Naive thymus-derived CD4-positive, alpha-beta T cell (primary cell): ENCODE data around the gene DNAJC22. TPM values are rescaled to one million over a fixed set of nuclear protein-coding genes. Genes with fewer than 3 reads are reported as not detected.

ENCODE experiments used
- ATAC-seq: fragments of 150-1000 bp; cut with Tn5 transposase; 2 replicates; pipeline ENCODE4 v1.10.0; 2021; ENCODE audit warnings: mild to moderate bottlenecking, moderate library complexity
- CTCF ChIA-PET: fragments of 350-600 bp; sonication (Branson Sonifier 250); formaldehyde crosslinking; loops from one replicate; lab custom pipeline; 2021; ENCODE audit warnings: antibody characterized with exemption; lab: Charles Lee
- POLR2A ChIA-PET: fragments of 350-600 bp; sonication (Branson Sonifier 250); formaldehyde crosslinking; loops from one replicate; lab custom pipeline; 2021; ENCODE audit warnings: antibody characterized with exemption, inconsistent platforms; lab: Charles Lee
- DNase-seq, 9 donors: peaks; one replicate each; pipeline versions ENCODE4 v3.0.0 to v3.0.0-alpha.2; 2020 to 2022; ENCODE audit warnings: mixed read lengths in 1 of 9
- H3K27ac ChIP-seq: one replicate; pipeline ENCODE4 v1.7.0; 2013; ENCODE audit warnings: mild to moderate bottlenecking, low read depth, low read length, moderate library complexity
- H3K27me3 ChIP-seq, 2 donors: one replicate each; pipeline ENCODE4 v1.7.0; 2013; ENCODE audit warnings: low read length in 2 of 2, mild to moderate bottlenecking in 2 of 2, moderate library complexity in 2 of 2; ENCODE audit not compliant: control insufficient read depth in 2 of 2, insufficient read depth in 2 of 2
- H3K36me3 ChIP-seq, 3 experiments: 1 replicate in 2 of 3; 2 replicates in 1 of 3; pipeline ENCODE4 v1.7.0; 2013; ENCODE audit warnings: low read length in 3 of 3, mild to moderate bottlenecking in 3 of 3, moderate library complexity in 1 of 3; ENCODE audit not compliant: insufficient read depth in 3 of 3, control insufficient read depth in 2 of 3
- H3K4me1 ChIP-seq, 2 donors: one replicate each; pipeline ENCODE4 v1.7.0; 2013; ENCODE audit warnings: low read length in 2 of 2, mild to moderate bottlenecking in 2 of 2, moderate library complexity in 1 of 2; ENCODE audit not compliant: control insufficient read depth in 2 of 2, insufficient read depth in 2 of 2
- H3K4me3 ChIP-seq: 2 replicates; pipeline ENCODE4 v1.7.0; 2013; ENCODE audit warnings: mild to moderate bottlenecking, low read length
- H3K9me3 ChIP-seq, 3 experiments: 1 replicate in 2 of 3; 2 replicates in 1 of 3; pipeline ENCODE4 v1.7.0; 2013; ENCODE audit warnings: low read length in 3 of 3; ENCODE audit not compliant: control insufficient read depth in 2 of 3
- H3K27ac Mint-ChIP-seq, 9 donors: one replicate each; pipeline ENCODE4 v1.8.0; 2020 to 2022; ENCODE audit warnings: mixed read lengths in 9 of 9, mild to moderate bottlenecking in 8 of 9, moderate library complexity in 5 of 9, inconsistent platforms in 2 of 9
- H3K27me3 Mint-ChIP-seq, 5 donors: one replicate each; pipeline ENCODE4 v1.8.0; 2021 to 2022; ENCODE audit warnings: mixed read lengths in 5 of 5, mild to moderate bottlenecking in 1 of 5
- H3K36me3 Mint-ChIP-seq, 5 donors: one replicate each; pipeline ENCODE4 v1.8.0; 2020 to 2022; ENCODE audit warnings: mixed read lengths in 5 of 5, mild to moderate bottlenecking in 3 of 5, inconsistent platforms in 1 of 5
- H3K4me1 Mint-ChIP-seq, 7 donors: one replicate each; pipeline ENCODE4 v1.8.0; 2020 to 2022; ENCODE audit warnings: mixed read lengths in 7 of 7, mild to moderate bottlenecking in 3 of 7, inconsistent platforms in 1 of 7
- H3K4me3 Mint-ChIP-seq, 10 donors: one replicate each; pipeline ENCODE4 v1.8.0; 2020 to 2022; ENCODE audit warnings: mild to moderate bottlenecking in 10 of 10, mixed read lengths in 10 of 10, moderate library complexity in 6 of 10, inconsistent platforms in 2 of 10
- H3K9me3 Mint-ChIP-seq, 11 donors: one replicate each; pipeline ENCODE4 v1.8.0; 2020 to 2022; ENCODE audit warnings: mixed read lengths in 11 of 11, mild to moderate bottlenecking in 4 of 11, inconsistent platforms in 1 of 11, moderate library complexity in 1 of 11
- intact Hi-C, 2 donors: fragments of 100-400 bp; cut with micrococcal nuclease; formaldehyde crosslinking; loops; one replicate each; pipeline ENCODE4 v1.15.1; 2023
- polyA plus RNA-seq, 2 donors: library from polyadenylated mRNA; unstranded; fragments of 300-500 nt; fragmentation: Illumina TruSeq; gene quantifications; one replicate each; pipeline ENCODE4 v1.2.3, GENCODE V29; 2021
- total RNA-seq, 6 experiments: library from RNA in 5 of 6; stranded (reverse) in 5 of 6; gene quantifications; 1 replicate in 5 of 6; 2 replicates in 1 of 6; pipeline ENCODE4 v1.2.3 and lab custom pipeline; 2021 to 2026

The DNAJC22 gene
- total and polyA plus RNA-seq, 7 experiments from 2014 or later = not detected

DNA sequence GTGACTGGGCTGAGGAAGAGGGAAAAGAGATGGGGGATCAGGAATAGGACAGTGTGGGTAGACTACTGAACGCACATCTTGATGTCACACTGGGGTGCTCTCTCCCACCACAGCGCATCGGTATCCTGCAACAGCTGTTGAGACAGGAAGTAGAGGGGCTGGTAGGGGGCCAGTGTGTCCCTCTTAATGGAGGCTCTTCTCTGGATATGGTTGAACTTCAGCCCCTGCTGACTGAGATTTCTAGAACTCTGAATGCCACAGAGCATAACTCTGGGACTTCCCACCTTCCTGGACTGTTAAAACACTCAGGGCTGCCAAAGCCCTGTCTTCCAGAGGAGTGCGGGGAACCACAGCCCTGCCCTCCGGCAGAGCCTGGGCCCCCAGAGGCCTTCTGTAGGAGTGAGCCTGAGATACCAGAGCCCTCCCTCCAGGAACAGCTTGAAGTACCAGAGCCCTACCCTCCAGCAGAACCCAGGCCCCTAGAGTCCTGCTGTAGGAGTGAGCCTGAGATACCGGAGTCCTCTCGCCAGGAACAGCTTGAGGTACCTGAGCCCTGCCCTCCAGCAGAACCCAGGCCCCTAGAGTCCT lies 16.6 kb upstream of the DNAJC22 start:
- H3K9me3 ChIP-seq = no peaks in the 10 kb centered on the region
- Mint-ChIP-seq H3K27me3 (peaks cover 32 to 37% (median 34%) of the 10 kb centered on the region in 5 donors), H3K27ac (no peak overlapping the region), H3K4me1 (peaks cover 4 to 19% (median 9%) of the 10 kb centered on the region in 7 donors), H3K36me3 (peaks cover 0 to 35% (median 0%) of the 10 kb centered on the region in 5 donors), H3K4me3 (no peak overlapping the region), H3K9me3 (peaks cover 0 to 1% (median 0%) of the 10 kb centered on the region in 11 donors)
- peaks cover 0 to 3% of the 10 kb centered on the region in 2 donors for H3K27me3 ChIP-seq
- intact Hi-C loops = no loop called here
- ChIA-PET POLR2A (interaction anchor here (0.5 kb wide), 1 partner anchor 298 kb away, joined by 3 read pairs; no protein-coding TSS in a partner anchor), CTCF (interaction anchor here (1.2 kb wide), 1 partner anchor 18 kb away, joined by 3 read pairs; no protein-coding TSS in a partner anchor)
- no peaks in the 10 kb centered on the region for H3K36me3 ChIP-seq
- no peak overlapping the region for H3K4me3 ChIP-seq
- H3K4me1 ChIP-seq = no peaks in the 10 kb centered on the region
- no peak overlapping the region for H3K27ac ChIP-seq
- ATAC-seq (no peak), DNase-seq (no peak)

DNA sequence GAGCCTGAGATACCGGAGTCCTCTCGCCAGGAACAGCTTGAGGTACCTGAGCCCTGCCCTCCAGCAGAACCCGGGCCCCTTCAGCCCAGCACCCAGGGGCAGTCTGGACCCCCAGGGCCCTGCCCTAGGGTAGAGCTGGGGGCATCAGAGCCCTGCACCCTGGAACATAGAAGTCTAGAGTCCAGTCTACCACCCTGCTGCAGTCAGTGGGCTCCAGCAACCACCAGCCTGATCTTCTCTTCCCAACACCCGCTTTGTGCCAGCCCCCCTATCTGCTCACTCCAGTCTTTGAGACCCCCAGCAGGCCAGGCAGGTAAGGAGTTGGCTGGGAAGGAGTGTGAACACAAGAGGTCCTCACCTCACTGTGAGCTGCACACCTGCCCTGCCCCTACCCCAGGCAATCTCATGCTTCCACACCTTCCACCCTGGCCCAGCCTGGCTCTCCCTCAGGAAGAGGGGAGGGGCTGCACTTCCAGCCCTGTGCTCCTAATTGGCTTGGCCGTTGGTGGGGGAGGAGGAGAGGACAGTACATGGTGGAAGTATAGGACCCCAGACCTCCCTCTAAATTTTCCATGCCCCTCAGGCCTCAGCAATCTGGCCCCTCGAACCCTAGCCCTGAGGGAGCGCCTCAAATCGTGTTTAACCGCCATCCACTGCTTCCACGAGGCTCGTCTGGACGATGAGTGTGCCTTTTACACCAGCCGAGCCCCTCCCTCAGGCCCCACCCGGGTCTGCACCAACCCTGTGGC lies 15.9 kb upstream of the DNAJC22 start:
- H3K27ac Mint-ChIP-seq = no peak overlapping the region
- H3K9me3 Mint-ChIP-seq = peaks cover 0 to 3% (median 0%) of the 10 kb centered on the region in 11 donors

DNA sequence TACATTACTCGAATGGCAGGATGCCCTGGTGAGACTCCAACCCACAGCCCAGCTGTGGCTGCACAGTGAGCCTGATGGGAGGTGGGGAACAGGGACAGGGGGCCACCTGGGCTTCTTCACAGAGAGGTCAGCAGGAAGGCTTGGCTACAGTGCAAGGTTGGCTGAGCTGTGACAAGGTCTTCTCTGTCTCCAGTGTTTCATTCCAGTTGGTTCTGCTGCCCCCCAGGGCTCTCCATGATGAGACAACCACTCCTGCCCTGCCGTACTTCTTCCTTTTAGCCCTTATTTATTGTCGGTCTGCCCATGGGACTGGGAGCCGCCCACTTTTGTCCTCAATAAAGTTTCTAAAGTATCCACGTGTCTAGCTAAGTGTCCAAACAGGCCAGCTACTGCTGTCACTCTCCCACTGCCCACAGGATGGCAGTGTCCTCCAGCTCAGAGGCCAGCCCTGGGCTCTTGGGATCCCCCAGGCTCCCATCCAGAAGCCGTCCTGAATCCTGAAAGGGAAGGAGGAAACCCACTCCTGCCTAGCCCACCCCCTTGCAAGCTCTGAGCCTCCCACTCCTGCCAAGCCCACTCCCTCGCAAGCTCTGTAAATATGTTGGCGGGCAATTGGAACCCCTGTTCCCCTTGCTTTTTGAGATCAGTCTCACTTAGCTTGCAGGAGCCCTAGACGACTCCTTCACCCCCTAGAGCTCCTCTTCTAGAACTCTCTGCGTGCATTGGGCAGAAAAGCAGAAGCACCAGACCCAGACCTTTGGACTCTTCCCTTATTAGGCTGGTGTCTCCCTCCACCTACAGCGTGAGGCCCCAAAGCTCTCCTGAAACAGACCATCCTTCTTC lies 15.1 kb upstream of the DNAJC22 start:
- H3K27me3 Mint-ChIP-seq = peaks cover 39 to 47% (median 43%) of the 10 kb centered on the region in 5 donors
- H3K36me3 Mint-ChIP-seq = peaks cover 0 to 30% (median 0%) of the 10 kb centered on the region in 5 donors
- H3K27ac Mint-ChIP-seq = peak overlapping the region in 1 of 9 donors; percentile 6

More for the DNA sequence above, 15.9 kb upstream of the DNAJC22 start:
- H3K27me3 Mint-ChIP-seq = peaks cover 38 to 44% (median 41%) of the 10 kb centered on the region in 5 donors
- CTCF ChIA-PET = interaction anchor here (1.1 to 1.5 kb wide), 4 partner anchors 8 to 183 kb away, joined by 3 to 6 read pairs (median 6); partner anchors contain the start of genes DNAJC22 and TROAP
- H3K27me3 ChIP-seq = peaks cover 0 to 10% of the 10 kb centered on the region in 2 donors
- peaks cover 0 to 33% (median 0%) of the 10 kb centered on the region in 5 donors for H3K36me3 Mint-ChIP-seq
- ATAC-seq = no peak
- no peak for DNase-seq
- no peak overlapping the region for H3K4me3 ChIP-seq
- H3K27ac ChIP-seq = no peak overlapping the region
- no peaks in the 10 kb centered on the region for H3K4me1 ChIP-seq
- H3K4me1 Mint-ChIP-seq = peaks cover 4 to 18% (median 15%) of the 10 kb centered on the region in 7 donors
- H3K4me3 Mint-ChIP-seq = no peak overlapping the region
- intact Hi-C loops = no loop called here
- H3K9me3 ChIP-seq = no peaks in the 10 kb centered on the region
- POLR2A ChIA-PET = no interaction called here
- no peaks in the 10 kb centered on the region for H3K36me3 ChIP-seq

GRCh38 chr12:49332441-49332861 lies 14.2 kb upstream of the DNAJC22 start:
- H3K27ac Mint-ChIP-seq = no peak overlapping the region
- Histone ChIP-seq H3K27ac (no peak overlapping the region), H3K4me3 (no peak overlapping the region), H3K36me3 (no peaks in the 10 kb centered on the region), H3K9me3 (no peaks in the 10 kb centered on the region), H3K27me3 (peaks cover 0 to 21% of the 10 kb centered on the region in 2 donors), H3K4me1 (peaks cover 7 to 8% of the 10 kb centered on the region in 2 donors)
- intact Hi-C loops = no loop called here
- DNase-seq (no peak), ATAC-seq (no peak)
- ChIA-PET POLR2A (interaction anchor here (0.6 kb wide), 1 partner anchor 42 kb away, joined by 4 read pairs; no protein-coding TSS in a partner anchor), CTCF (interaction anchor here (0.6 to 1.6 kb wide), 5 partner anchors 10 to 182 kb away, joined by 4 to 7 read pairs (median 6); partner anchors contain the start of genes DNAJC22 and TROAP)
- H3K9me3 Mint-ChIP-seq = peaks cover 0 to 3% (median 0%) of the 10 kb centered on the region in 11 donors
- peaks cover 0 to 27% (median 0%) of the 10 kb centered on the region in 5 donors for H3K36me3 Mint-ChIP-seq
- H3K4me3 Mint-ChIP-seq = peak overlapping the region in 4 of 10 donors; percentile 16 to 52 (median 30)
- H3K4me1 Mint-ChIP-seq = peaks cover 10 to 26% (median 25%) of the 10 kb centered on the region in 7 donors
- peaks cover 46 to 55% (median 51%) of the 10 kb centered on the region in 5 donors for H3K27me3 Mint-ChIP-seq

More for the DNA sequence above, 15.1 kb upstream of the DNAJC22 start:
- DNase-seq = no peak
- H3K4me3 ChIP-seq = no peak overlapping the region
- ATAC-seq = peak; percentile 73
- no peaks in the 10 kb centered on the region for H3K36me3 ChIP-seq
- H3K9me3 ChIP-seq = no peaks in the 10 kb centered on the region
- peaks cover 4 to 17% (median 16%) of the 10 kb centered on the region in 7 donors for H3K4me1 Mint-ChIP-seq
- peaks cover under 1 to 2% of the 10 kb centered on the region in 2 donors for H3K4me1 ChIP-seq
- peaks cover 0 to 17% of the 10 kb centered on the region in 2 donors for H3K27me3 ChIP-seq
- no peak overlapping the region for H3K27ac ChIP-seq
- no peak overlapping the region for H3K4me3 Mint-ChIP-seq
- POLR2A ChIA-PET = interaction anchor here (0.6 kb wide), 1 partner anchor 41 kb away, joined by 4 read pairs; no protein-coding TSS in a partner anchor
- peaks cover 0 to 3% (median 0%) of the 10 kb centered on the region in 11 donors for H3K9me3 Mint-ChIP-seq
- CTCF ChIA-PET = interaction anchor here (0.6 to 1.6 kb wide), 6 partner anchors 9 to 183 kb away, joined by 3 to 7 read pairs (median 6); partner anchors contain the start of genes DNAJC22 and TROAP
- intact Hi-C loops = no loop called here

GRCh38 chr12:49332891-49333371 lies 13.8 kb upstream of the DNAJC22 start:
- peaks cover 47 to 60% (median 56%) of the 10 kb centered on the region in 5 donors for H3K27me3 Mint-ChIP-seq
- H3K36me3 Mint-ChIP-seq = peaks cover 0 to 25% (median 0%) of the 10 kb centered on the region in 5 donors
- H3K9me3 Mint-ChIP-seq = peaks cover 0 to 3% (median 0%) of the 10 kb centered on the region in 11 donors
- no peak for DNase-seq
- H3K27me3 ChIP-seq = peaks cover 0 to 21% of the 10 kb centered on the region in 2 donors
- H3K36me3 ChIP-seq = no peaks in the 10 kb centered on the region
- no peak overlapping the region for H3K4me3 ChIP-seq
- peak overlapping the region in 8 of 10 donors; percentile 21 to 70 (median 48) for H3K4me3 Mint-ChIP-seq
- intact Hi-C loops = loop anchor here in 1 of 2 donors (1.0 kb wide), 1 partner anchor 9 kb away; no protein-coding TSS in a partner anchor
- ATAC-seq = no peak
- H3K9me3 ChIP-seq = no peaks in the 10 kb centered on the region
- peaks cover 8 to 9% of the 10 kb centered on the region in 2 donors for H3K4me1 ChIP-seq
- ChIA-PET CTCF (interaction anchor here (1.1 to 1.6 kb wide), 4 partner anchors 9 to 181 kb away, joined by 3 to 7 read pairs (median 5); partner anchors contain the start of gene TROAP), POLR2A (interaction anchor here (0.6 to 1.2 kb wide), 3 partner anchors 10 to 39 kb away, joined by 4 to 5 read pairs (median 5); partner anchors contain the start of gene TROAP)
- peaks cover 14 to 30% (median 30%) of the 10 kb centered on the region in 7 donors for H3K4me1 Mint-ChIP-seq
- no peak overlapping the region for H3K27ac ChIP-seq
- no peak overlapping the region for H3K27ac Mint-ChIP-seq
